ENCODE data around the gene ANAPC15. TPM values are rescaled to one million over a fixed set of nuclear protein-coding genes. Genes with fewer than 3 reads are reported as not detected.

ANAPC15 gene
- total and polyA plus RNA-seq, 2 of the 13 experiments (the other 11 are each of a cell fraction or from before 2014, with no cell fraction given), result 18.8 to 25.7 TPM

DNA sequence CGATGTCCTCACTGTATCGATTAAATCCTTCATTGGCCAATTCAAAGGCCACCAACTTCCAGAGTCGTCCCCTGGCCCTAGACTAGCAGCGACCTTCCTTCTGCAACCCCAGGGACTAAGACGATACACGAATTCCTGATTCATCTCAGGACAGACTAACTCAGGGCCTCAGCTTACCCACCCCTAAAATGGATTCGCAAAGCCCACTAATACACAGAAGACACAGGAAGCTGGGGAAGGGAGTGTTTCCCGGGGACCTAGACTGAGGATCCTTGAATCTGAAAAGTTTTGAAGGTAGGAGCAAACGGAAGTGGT is 9.9 kb downstream of the ANAPC15 start (continued):
- TF ChIP-seq BCLAF1 (IDR thresholded peaks at IDR 0.05), result no peak
- no peak for TF ChIP-seq ZSCAN12 (CRISPR knock-in tag; IDR thresholded peaks at IDR 0.05)
- TF ChIP-seq ZNF841 (CRISPR knock-in tag; IDR thresholded peaks at IDR 0.05; ENCODE audit: borderline replicate concordance), result no peak
- TF ChIP-seq RAD51 (IDR thresholded peaks at IDR 0.05; ENCODE audit: borderline replicate concordance), result no peak
- TF ChIP-seq TMF1 (CRISPR knock-in tag; IDR thresholded peaks at IDR 0.05; ENCODE audit: low read depth), result no peak
- no peak for TF ChIP-seq NKX3-1 (CRISPR knock-in tag; IDR thresholded peaks at IDR 0.05)
- 0 out of 2 replicates have a peak, but pooled peaks have one; percentile 15 for TF ChIP-seq REL (CRISPR knock-in tag; conservative IDR thresholded peaks at IDR 0.05)
- TF ChIP-seq ZBTB8A (CRISPR knock-in tag; IDR thresholded peaks at IDR 0.05; ENCODE audit: borderline replicate concordance, low read depth), result no peak
- TF ChIP-seq KDM6A (CRISPR knock-in tag; IDR thresholded peaks at IDR 0.05; ENCODE audit: low read depth), result no peak
- TF ChIP-seq ZNF17 (CRISPR knock-in tag; IDR thresholded peaks at IDR 0.05), result no peak
- TF ChIP-seq TBX2 (CRISPR knock-in tag; IDR thresholded peaks at IDR 0.05; ENCODE audit: borderline replicate concordance), result no peak
- no peak for TF ChIP-seq ZNF781 (CRISPR knock-in tag; IDR thresholded peaks at IDR 0.05; ENCODE audit: borderline replicate concordance, not compliant biosample characterization)
- TF ChIP-seq GTF3A (CRISPR knock-in tag; conservative IDR thresholded peaks at IDR 0.05), result no peak
- no peak for TF ChIP-seq ZNF550 (CRISPR knock-in tag; IDR thresholded peaks at IDR 0.05; ENCODE audit: borderline replicate concordance)
- no peak for TF ChIP-seq MEIS2 (CRISPR knock-in tag; IDR thresholded peaks at IDR 0.05)
- TF ChIP-seq RFX5 (IDR thresholded peaks at IDR 0.05; ENCODE audit: low read depth, low read length), result no peak
- TF ChIP-seq DBP (CRISPR knock-in tag; IDR thresholded peaks at IDR 0.05; ENCODE audit: not compliant biosample characterization), result no peak
- TF ChIP-seq SIX4 (CRISPR knock-in tag; IDR thresholded peaks at IDR 0.05), result no peak
- TF ChIP-seq MIXL1 (CRISPR knock-in tag; IDR thresholded peaks at IDR 0.05), result 0 out of 2 replicates have a peak, but pooled peaks have one; percentile 5
- no peak for TF ChIP-seq KAT8 (CRISPR knock-in tag; IDR thresholded peaks at IDR 0.05)
- no peak for TF ChIP-seq ZBTB7A (CRISPR knock-in tag; IDR thresholded peaks at IDR 0.05)
- TF ChIP-seq SRY (CRISPR knock-in tag; IDR thresholded peaks at IDR 0.05), result peak; percentile 7; the same call in 1 of the 2 replicates
- TF ChIP-seq, protein P1, sequence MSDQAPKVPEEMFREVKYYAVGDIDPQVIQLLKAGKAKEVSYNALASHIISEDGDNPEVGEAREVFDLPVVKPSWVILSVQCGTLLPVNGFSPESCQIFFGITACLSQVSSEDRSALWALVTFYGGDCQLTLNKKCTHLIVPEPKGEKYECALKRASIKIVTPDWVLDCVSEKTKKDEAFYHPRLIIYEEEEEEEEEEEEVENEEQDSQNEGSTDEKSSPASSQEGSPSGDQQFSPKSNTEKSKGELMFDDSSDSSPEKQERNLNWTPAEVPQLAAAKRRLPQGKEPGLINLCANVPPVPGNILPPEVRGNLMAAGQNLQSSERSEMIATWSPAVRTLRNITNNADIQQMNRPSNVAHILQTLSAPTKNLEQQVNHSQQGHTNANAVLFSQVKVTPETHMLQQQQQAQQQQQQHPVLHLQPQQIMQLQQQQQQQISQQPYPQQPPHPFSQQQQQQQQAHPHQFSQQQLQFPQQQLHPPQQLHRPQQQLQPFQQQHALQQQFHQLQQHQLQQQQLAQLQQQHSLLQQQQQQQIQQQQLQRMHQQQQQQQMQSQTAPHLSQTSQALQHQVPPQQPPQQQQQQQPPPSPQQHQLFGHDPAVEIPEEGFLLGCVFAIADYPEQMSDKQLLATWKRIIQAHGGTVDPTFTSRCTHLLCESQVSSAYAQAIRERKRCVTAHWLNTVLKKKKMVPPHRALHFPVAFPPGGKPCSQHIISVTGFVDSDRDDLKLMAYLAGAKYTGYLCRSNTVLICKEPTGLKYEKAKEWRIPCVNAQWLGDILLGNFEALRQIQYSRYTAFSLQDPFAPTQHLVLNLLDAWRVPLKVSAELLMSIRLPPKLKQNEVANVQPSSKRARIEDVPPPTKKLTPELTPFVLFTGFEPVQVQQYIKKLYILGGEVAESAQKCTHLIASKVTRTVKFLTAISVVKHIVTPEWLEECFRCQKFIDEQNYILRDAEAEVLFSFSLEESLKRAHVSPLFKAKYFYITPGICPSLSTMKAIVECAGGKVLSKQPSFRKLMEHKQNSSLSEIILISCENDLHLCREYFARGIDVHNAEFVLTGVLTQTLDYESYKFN (CRISPR knock-in tag; conservative IDR thresholded peaks at IDR 0.05), result no peak
- 0 out of 2 replicates have a peak, but pooled peaks have one; percentile 8 for TF ChIP-seq ZNF276 (CRISPR knock-in tag; IDR thresholded peaks at IDR 0.05; ENCODE audit: low read depth)
